Subcutaneous abdominal adipose tissue (tissue), 5 donors: ENCODE measurements around the gene EPHB4.
"Not testable (repeated sequence)": the region's sequence is repeated elsewhere in the genome, so short reads cannot be mapped to it uniquely, and the experiment has no call there.

Experiments used
- H3K27ac ChIP-seq: one replicate; pipeline ENCODE4 v1.7.0; 2013; ENCODE audit warnings: low read depth, mild to moderate bottlenecking, inconsistent platforms, low read length, moderate library complexity
- H3K27me3 ChIP-seq, 5 donors: one replicate each; pipeline ENCODE4 v1.7.0; 2013; ENCODE audit warnings: low read length in 5 of 5, inconsistent platforms in 1 of 5; ENCODE audit not compliant: control insufficient read depth in 5 of 5, insufficient read depth in 4 of 5
- H3K36me3 ChIP-seq, 5 donors: one replicate each; pipeline ENCODE4 v1.7.0; 2013; ENCODE audit warnings: low read length in 5 of 5; ENCODE audit not compliant: control insufficient read depth in 5 of 5, insufficient read depth in 5 of 5
- H3K4me1 ChIP-seq, 5 donors: one replicate each; pipeline ENCODE4 v1.7.0; 2013; ENCODE audit warnings: low read length in 5 of 5, mild to moderate bottlenecking in 3 of 5, moderate library complexity in 1 of 5; ENCODE audit not compliant: control insufficient read depth in 5 of 5, insufficient read depth in 5 of 5
- H3K4me3 ChIP-seq, 5 donors: one replicate each; pipeline ENCODE4 v1.7.0; 2013; ENCODE audit warnings: low read length in 5 of 5, low read depth in 1 of 5
- H3K9ac ChIP-seq, 5 donors: one replicate each; pipeline ENCODE4 v1.7.0; 2013; ENCODE audit warnings: low read length in 5 of 5, mild to moderate bottlenecking in 4 of 5, moderate library complexity in 3 of 5
- H3K9me3 ChIP-seq, 5 donors: one replicate each; pipeline ENCODE4 v1.7.0; 2013; ENCODE audit warnings: low read length in 5 of 5; ENCODE audit not compliant: control insufficient read depth in 5 of 5
- donor health status: healthy.
- donor health status: healthy.
- donor health status: healthy.
- donor health status: healthy.
- donor health status: healthy.

EPHB4 gene

DNA sequence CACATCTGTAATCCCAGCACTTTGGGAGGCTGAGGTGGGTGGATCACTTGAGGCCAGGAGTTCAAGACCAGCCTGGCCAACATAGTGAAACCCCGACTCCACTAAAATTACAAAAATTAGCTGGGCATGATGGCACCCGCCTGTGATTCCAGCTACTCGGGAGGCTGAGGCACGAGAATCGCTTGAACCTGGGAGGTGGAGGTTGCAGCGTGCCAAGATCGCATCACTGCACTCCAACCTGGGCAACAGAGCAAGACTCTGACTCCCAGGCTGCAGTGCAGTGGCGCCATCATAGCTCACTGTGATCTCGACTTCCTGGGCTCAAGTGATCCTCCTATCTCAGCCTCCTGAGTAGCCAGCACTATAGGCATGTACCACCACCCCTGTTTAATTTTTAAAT, 27.6 kb upstream of the EPHB4 start:
- H3K9me3 ChIP-seq, H3K27me3 ChIP-seq, H3K27ac ChIP-seq, H3K9ac ChIP-seq, H3K4me3 ChIP-seq: not testable (repeated sequence)
- H3K4me1 ChIP-seq = peaks cover 0 to 28% (median 18%) of the 10 kb centered on the region in 5 donors
- H3K36me3 ChIP-seq = peaks cover 0 to 29% (median 10%) of the 10 kb centered on the region in 5 donors

DNA sequence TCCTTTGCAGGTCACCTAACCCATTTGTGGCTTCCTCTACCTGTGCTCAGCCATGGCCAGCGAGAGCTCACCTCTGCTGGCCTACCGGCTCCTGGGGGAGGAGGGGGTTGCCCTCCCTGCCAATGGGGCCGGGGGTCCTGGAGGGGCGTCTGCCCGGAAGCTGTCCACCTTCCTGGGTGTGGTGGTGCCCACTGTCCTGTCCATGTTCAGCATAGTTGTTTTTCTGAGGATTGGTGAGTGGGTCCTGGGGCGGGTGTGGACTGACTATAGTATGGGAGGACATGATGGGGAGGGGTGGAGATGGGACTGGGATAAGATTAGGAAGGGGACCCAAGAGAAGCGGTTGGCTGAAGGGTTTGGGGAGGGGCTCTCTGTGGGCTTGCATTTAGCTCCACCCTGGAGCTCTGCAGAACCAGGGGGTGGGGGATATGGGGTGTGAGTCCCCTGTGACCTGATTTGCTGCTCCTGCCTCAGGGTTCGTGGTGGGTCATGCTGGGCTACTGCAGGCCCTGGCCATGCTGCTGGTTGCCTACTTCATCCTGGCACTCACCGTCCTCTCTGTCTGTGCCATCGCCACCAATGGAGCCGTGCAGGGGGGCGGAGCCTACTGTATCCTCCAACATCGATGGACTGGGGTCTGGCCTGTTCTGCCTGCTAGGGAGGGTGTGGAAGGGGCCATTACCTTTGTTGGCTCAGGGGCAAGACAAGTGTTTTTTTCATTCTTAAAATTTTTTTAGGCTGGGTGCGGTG, 27.0 kb upstream of the EPHB4 start:
- Histone ChIP-seq H3K4me3 (no peak overlapping the region), H3K27ac (no peak overlapping the region), H3K4me1 (peaks cover 0 to 28% (median 18%) of the 10 kb centered on the region in 5 donors), H3K36me3 (peaks cover 0 to 23% (median 8%) of the 10 kb centered on the region in 5 donors), H3K27me3 (no peaks in the 10 kb centered on the region), H3K9me3 (no peaks in the 10 kb centered on the region), H3K9ac (no peak overlapping the region)

DNA sequence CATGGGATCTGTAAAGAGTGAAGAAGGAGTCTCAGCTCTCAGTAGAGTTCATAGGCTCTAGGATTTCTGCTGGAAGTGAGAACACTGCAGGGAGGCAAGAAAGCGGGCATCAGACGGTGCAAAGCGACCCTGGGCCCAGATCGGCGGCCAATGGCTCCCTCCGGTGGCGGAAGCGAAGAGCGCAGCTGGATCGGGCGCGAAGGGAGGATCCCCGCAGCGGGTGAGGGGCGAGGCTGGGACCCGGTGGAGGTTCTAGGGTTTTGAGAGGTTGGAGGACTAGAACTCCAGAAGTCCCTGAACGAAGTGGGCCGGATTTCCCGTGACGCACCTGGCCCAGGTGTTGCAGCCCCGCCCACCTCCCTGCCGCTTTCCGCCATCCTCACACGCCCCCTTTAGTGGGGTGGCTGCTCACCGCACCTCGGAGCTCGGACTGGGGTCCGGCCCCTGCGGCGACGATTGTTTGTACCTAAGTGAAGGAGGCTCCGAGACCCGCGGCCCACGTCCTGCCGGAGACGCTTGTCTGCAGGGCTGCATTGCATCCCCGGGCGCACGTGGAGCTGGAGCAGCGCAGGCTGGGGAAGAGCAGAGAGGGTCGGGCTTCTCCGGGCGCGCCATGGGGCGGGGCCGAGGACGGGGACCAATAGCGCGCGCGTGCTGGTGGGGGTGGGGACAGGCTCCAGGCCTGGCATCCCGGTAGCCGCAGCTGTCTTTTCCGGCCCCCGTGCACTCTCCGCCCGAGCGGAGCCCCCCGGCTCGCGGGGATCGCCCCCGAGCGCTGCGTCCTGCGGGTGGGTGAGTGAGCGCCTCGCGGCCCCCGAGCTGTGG, 24.9 kb upstream of the EPHB4 start, which contains the start of gene SLC12A9:
TSS of gene SLC12A9 (plus strand) at position 666 of the 825 bp plus-strand sequence. CDS start 1,485 bp downstream, outside the sequence.
- Histone ChIP-seq H3K9ac (peak within 1 kb of the TSS in 4 of 5 donors; percentile 16 to 77 (median 62)), H3K27ac (peak within 1 kb of the TSS; percentile 23), H3K36me3 (peaks cover 0 to 13% (median 4%) of the 10 kb centered on the region in 5 donors), H3K4me1 (peaks cover 0 to 28% (median 18%) of the 10 kb centered on the region in 5 donors), H3K4me3 (peak within 1 kb of the TSS; percentile 65 to 77 (median 70)), H3K27me3 (no peaks in the 10 kb centered on the region), H3K9me3 (no peaks in the 10 kb centered on the region)

DNA sequence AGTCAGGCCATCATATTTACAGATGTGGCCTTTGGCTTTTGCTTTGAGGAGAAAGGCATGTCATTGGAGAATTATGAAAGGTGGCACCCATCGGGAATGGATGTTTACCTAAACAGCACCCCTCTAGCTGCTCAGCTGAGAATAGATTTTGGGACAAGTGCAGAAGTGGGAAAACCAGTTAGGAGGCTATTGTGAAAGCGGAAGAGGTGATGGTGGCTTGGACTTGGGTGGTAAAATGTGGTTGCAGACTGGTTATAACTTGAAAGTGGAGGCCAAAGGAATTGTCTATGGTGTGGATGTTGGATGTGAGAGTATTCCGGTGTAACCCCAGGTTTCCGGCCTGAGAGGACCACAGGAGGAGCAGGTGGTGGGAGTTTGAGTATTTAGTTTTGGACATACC, 20.0 kb upstream of the EPHB4 start:
- H3K9me3 ChIP-seq = no peaks in the 10 kb centered on the region
- no peak overlapping the region for H3K27ac ChIP-seq
- peak overlapping the region in 1 of 5 donors; percentile 38 for H3K9ac ChIP-seq
- no peaks in the 10 kb centered on the region for H3K36me3 ChIP-seq
- H3K27me3 ChIP-seq = no peaks in the 10 kb centered on the region
- H3K4me1 ChIP-seq = peaks cover 0 to 15% (median 8%) of the 10 kb centered on the region in 5 donors
- H3K4me3 ChIP-seq = no peak overlapping the region

DNA sequence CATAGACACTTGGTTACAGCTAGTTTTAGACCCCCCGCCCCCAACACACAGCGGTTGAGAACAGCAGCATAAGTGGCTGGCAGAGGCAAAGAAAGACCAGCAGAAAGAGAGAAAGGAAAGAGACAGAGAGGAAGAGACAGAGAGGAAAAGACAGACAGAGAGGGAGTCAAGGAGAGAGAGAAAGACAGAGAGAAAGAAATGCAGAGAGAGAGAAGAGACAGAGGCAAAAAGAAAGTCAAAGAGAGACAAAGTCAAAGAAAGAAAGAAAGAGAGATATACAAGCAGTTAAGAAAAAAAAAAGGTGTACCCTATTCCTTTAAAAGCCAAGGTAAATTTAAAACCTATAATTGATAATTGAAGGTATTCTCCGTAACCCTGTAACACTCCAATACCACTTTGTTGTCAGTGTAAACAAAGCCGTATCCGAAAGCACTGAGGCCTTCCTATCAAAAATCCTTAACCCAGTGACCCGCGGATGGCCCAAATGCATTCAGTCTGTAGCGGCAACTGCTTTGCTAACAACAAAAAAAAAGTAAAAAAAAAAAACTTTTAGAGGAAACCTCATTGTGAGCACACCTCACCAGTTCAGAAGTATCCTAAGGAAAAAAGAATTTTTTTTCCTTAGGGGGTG, 13.3 kb upstream of the EPHB4 start:
- Histone ChIP-seq H3K36me3 (no peaks in the 10 kb centered on the region), H3K27ac (no peak overlapping the region), H3K9me3 (no peaks in the 10 kb centered on the region), H3K9ac (peak overlapping the region in 1 of 5 donors; percentile 11), H3K27me3 (no peaks in the 10 kb centered on the region), H3K4me3 (no peak overlapping the region), H3K4me1 (peaks cover 0 to 26% (median 11%) of the 10 kb centered on the region in 5 donors)

DNA sequence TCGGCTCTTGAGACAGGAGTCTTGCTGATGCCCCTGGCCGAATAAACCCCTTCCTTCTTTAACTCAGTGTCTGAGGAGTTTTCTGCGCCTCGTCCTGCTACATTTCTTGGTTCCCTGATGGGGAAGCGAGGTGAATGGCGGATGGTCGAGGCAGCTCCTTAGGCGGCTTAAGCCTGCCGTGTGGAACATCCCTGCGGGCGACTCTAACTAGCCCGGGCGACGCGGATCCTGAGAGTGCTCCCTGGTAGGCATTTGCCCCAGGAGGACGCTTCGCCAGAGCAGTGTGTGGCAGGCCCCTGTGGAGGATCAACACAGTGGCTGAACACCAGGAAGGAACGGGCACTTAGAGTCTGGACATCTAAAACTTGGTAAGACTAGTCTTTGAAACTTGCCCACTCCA, 12.0 kb upstream of the EPHB4 start:
- Histone ChIP-seq H3K27me3 (no peaks in the 10 kb centered on the region), H3K4me1 (peaks cover 0 to 21% (median 11%) of the 10 kb centered on the region in 5 donors), H3K4me3 (no peak overlapping the region), H3K9ac (no peak overlapping the region), H3K36me3 (no peaks in the 10 kb centered on the region), H3K9me3 (no peaks in the 10 kb centered on the region), H3K27ac (no peak overlapping the region)

DNA sequence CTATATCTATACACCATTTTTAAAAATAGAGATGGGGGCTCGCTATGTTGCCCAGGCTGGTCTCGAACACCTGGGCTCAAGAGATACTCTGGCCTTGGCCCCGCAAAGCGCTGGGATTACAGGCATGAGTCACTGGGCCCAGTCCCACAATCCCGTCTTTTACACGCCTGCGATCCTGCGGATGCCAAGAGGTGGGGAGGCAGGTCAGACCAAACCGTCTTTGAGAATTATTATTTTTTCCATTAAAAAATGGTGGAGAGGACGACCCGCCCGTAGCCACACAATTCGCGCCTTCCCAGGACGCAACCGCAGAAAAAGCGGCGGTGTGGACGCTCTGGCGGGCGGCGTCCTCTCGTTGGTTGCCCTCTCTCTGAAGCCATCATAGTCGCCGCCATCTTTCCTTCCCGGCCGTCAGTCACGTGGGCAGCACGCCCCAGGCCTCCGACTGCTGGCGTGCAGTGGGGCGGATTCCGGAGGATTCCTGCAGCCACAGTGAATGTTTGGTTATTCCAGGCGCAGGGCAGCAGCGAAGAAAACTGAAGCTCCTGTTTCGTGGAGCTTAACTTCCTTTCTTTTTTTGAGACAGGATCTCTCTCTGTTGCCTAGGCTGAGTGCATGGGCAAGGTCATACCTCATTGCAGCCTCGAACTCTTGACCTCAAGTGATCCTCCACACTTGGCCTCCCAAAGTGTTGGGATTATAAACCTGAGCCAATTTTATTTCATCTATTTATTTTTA, 9.9 kb upstream of the EPHB4 start:
- H3K27ac ChIP-seq = peak overlapping the region; percentile 78
- H3K27me3 ChIP-seq = no peaks in the 10 kb centered on the region
- peak overlapping the region; percentile 11 to 76 (median 41) for H3K9ac ChIP-seq
- no peaks in the 10 kb centered on the region for H3K9me3 ChIP-seq
- H3K4me3 ChIP-seq = peak overlapping the region; percentile 59 to 85 (median 66)
- H3K4me1 ChIP-seq = peaks cover 0 to 21% (median 11%) of the 10 kb centered on the region in 5 donors
- H3K36me3 ChIP-seq = no peaks in the 10 kb centered on the region

DNA sequence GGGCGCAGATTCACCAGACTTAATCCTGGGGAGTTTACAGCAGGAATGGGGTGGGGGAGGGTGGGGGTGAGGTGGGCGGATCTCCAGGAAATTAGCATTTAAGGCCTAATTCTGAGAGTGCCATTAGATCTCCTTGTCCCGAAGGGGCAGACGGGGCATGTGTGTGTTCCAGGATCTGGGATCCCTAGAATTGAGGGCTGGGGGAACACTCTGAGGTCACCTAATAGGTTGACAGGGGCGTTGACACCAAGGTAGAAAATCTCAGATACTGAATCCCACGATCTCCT, 9.4 kb upstream of the EPHB4 start:
- Histone ChIP-seq H3K27me3 (no peaks in the 10 kb centered on the region), H3K27ac (peak overlapping the region; percentile 78), H3K9me3 (no peaks in the 10 kb centered on the region), H3K36me3 (no peaks in the 10 kb centered on the region), H3K4me1 (peaks cover 0 to 21% (median 11%) of the 10 kb centered on the region in 5 donors), H3K4me3 (peak overlapping the region; percentile 59 to 85 (median 66)), H3K9ac (peak overlapping the region; percentile 11 to 76 (median 39))

DNA sequence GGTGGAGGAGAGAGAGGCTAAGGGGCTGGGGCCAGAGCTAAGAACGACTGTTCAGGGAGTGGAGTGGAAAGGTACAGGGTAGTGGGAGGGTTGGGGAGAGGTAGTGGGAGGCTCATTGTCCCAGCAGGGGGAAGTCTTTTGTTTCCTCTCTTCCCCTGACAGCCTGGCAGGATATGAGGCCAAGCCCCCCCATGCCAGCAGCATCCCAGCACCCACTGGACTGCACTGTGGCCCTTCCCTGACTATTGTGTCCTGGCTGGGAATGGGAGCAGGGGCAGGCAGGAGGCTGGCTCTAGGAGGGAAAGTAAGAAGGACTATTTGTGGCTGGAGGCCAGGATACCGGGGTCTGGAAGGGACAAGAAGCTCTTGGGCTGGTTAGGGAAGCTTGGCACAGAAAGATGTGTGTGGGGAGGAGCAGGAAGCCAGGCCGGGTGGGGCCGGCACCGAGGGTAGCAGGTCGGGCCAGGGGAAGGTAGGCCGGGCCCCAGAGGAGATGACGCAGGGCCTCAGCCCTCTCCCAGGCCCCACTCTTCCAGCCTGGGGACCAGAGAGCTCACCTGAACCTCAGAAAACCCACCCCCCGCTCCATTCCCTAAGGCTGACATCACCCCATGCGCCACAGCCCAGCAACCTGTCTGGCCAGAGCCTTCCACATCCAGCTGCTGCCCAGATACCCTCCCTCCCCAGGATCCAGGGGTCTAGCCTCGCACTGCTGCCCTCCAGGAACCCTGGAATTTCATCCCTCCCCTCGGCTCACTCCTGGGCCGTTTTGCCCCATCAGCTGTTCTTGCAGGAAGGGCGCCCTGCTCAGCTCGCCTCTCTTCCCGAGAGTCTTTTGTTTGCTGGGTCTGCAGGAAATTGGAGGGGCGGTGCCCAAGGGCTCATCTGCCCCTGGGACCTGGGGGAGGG, 8.8 kb upstream of the EPHB4 start:
- Histone ChIP-seq H3K9me3 (no peaks in the 10 kb centered on the region), H3K9ac (peak overlapping the region in 1 of 5 donors; percentile 30), H3K36me3 (no peaks in the 10 kb centered on the region), H3K27me3 (no peaks in the 10 kb centered on the region), H3K4me3 (peak overlapping the region in 1 of 5 donors; percentile 65), H3K27ac (peak overlapping the region; percentile 50), H3K4me1 (peaks cover 0 to 21% (median 11%) of the 10 kb centered on the region in 5 donors)
